ENCODE results near the gene PRAMEF11.

DNA sequence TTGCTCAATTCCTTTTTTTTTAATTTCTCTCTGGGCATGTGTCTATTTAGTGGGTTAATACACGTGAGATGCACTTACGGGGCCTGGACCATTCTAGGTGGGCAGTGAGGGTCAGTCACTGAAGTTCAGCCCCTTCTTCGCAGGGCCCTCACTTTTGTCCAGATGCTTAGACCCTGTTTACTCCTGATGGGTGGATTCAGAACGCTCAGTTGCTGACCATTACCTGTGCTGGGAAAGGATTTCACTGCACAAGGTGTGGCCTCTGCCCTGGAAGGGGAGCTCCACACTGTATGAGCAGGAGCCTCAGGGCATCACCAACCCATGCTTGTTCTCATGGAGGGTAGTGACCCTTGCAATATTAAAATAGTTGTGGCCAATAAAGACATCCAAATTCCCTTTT, 53.1 kb downstream of the PRAMEF11 start:
- TF ChIP-seq YY1 (IDR thresholded peaks at IDR 0.05; ENCODE audit: insufficient read depth, insufficient read length) (no peak), SUZ12 (IDR thresholded peaks at IDR 0.05; ENCODE audit: extremely low read depth, insufficient read depth, insufficient read length) (no peak), ZNF274 (IDR thresholded peaks at IDR 0.05; ENCODE audit: low read depth, low read length) (no peak)
